HG02973 (cell line): ENCODE measurements around the gene TNFAIP8L1.
A peak's percentile ranks its signal among the peaks of the same experiment; 100 is the strongest.
"Not testable (repeated sequence)": the region's sequence is repeated elsewhere in the genome, so short reads cannot be mapped to it uniquely, and the experiment has no call there.

Experiments
- ATAC-seq: cut with Tn5 transposase; IDR thresholded peaks from one replicate; pipeline ENCODE4 v1.9.1; 2021; ENCODE audit warnings: moderate library complexity; ENCODE audit not compliant: unreplicated experiment

The TNFAIP8L1 gene

DNA sequence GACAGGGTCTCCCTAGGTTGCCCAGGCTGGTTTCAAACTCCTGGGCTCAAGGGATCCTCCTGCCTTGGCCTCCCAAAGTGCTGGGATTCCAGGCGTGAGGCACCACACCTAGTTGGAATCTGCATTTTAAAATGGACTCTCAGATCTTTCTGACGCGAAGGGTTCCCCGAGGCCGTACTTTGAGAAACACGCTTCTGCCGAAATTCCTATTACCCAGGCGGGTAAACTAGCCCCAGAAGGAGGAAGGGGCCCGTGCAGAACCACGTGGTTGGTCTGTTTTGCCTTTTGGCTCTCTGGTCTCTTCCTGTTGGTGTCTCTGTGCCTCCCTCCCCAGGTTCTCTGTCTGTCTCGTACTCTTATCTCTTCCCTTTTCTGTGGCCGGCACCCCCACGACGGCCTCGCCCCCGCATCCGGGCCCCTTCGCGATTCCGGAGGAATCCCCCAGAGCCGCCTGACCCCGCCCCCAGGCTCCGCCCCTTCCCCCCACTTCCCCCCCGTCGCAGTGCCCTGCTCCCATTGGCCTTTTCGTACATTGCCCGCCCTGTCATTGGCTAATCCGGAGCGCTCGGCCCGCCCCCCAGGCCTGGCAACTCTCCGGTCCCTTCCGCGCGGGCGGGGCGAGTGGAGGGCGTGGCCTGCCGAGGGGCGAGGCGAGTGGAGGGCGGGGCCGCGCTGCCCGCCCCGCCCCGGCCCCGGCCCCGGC, at the start of gene TNFAIP8L1:
Gene TNFAIP8L1 (plus strand): TSS at position 689 of the 703 bp plus-strand sequence. CDS start 12,354 bp downstream, outside the sequence.
- peak; percentile 76 for ATAC-seq

- no peak for ATAC-seq
Observed at GRCh38 chr19:4589579-4590410, 49.5 kb upstream of the TNFAIP8L1 start.

- no peak for ATAC-seq
Observed at GRCh38 chr19:4590559-4590958, 48.8 kb upstream of the TNFAIP8L1 start.

DNA sequence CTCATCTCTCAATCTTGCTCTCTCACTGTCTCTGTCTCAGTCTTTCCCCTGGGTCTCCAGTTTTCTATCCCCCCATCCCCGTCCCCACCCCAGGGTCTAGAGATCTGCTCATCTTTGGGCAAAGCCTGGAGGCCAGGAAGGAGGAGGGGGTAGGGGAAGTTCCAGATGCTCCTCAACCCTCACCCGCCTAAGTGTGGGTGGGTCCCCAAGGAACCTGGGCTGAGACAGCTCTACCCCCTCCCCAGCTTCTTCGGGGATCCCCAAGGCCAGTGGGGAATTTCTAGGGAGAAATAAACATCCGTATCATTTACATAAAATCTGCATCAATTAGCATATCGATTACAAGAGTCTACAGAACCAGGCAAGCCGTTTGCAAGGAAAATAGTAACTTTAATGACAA, 48.0 kb upstream of the TNFAIP8L1 start:
- ATAC-seq, result no peak

DNA sequence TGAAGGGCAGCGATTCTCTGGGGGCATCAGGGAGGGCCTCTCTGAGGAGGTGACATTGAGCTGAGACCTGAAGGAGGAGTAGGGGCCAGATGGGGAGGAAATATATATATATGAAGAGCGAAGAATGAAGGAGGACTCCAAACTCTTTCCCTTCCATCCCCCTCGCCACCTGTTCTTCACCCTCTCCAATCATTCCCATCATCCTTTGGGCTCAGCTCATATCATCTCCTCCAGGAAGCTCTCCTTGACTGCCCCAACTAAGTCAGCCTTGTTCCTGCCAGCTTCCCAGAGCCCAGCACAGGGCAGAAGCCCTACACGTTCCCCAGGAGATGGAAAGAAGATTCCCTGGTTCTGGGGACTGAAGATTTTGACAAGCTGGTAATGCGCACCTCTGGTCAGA, 46.9 kb upstream of the TNFAIP8L1 start:
- ATAC-seq, result no peak

DNA sequence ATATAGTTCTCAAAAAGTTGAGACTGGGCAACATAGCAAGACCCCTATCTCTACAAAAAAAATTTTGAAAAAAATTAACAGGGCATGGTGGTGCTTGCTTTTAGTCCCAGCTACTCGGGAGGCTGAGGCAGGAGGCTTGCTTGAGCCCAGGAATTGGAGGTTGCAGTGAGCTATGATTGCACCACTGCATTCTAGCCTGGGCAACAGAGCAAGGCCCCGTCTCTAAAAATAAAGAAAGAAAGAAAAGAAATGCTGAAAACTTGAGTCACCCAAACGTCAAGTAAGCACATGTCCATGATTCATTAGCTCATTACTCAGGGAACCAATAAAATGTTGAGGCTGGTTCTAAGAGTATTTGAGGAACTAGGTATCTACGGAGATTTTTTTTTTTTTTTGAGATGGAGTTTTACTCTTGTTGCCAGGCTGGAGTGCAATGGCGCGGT, 45.9 kb upstream of the TNFAIP8L1 start:
- no peak for ATAC-seq

GRCh38 chr19:4594201-4594600, 45.1 kb upstream of the TNFAIP8L1 start:
- no peak for ATAC-seq

- ATAC-seq, result not testable (repeated sequence)
Observed at GRCh38 chr19:4595158-4595557, 44.2 kb upstream of the TNFAIP8L1 start.

- no peak for ATAC-seq
Observed at GRCh38 chr19:4596033-4596904, 43.0 kb upstream of the TNFAIP8L1 start.

DNA sequence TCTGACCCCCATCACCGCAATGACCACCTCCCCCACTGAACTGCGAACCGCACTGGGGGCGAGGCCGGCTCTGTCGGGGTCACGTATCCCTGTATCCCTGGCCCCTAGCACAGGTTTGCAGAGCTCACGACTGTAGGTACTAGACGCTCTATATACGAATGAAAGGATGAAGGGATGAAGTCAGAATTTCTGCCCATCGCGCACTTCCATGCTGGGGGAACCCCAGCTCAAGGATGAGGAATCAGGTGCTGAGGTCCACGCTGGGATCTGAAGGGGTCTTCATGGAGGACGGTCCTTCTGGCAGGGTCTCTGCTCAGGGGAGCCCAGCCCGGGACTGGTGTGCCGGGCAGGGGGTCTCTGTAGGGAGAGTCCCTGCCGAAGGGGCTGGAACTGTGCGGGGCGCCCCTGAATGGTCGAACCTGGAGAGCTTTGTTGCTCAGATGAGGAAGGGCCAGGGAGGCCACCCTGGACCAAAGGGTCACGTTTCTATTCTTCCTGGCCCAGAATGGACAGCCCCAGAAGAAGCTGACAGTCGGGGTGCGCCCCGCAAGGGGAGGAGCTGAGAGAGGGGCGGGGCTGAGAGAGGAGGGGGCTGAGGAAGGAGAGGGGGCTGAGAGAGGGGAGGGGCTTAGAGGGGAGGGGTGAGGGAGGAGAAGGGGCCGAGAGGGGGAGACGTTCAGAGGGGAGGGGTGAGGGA, 41.9 kb upstream of the TNFAIP8L1 start:
- ATAC-seq, result no peak

- ATAC-seq, result no peak
Observed at GRCh38 chr19:4597975-4598671, 41.2 kb upstream of the TNFAIP8L1 start.

- no peak for ATAC-seq
Observed at GRCh38 chr19:4598712-4599111, 40.6 kb upstream of the TNFAIP8L1 start.

DNA sequence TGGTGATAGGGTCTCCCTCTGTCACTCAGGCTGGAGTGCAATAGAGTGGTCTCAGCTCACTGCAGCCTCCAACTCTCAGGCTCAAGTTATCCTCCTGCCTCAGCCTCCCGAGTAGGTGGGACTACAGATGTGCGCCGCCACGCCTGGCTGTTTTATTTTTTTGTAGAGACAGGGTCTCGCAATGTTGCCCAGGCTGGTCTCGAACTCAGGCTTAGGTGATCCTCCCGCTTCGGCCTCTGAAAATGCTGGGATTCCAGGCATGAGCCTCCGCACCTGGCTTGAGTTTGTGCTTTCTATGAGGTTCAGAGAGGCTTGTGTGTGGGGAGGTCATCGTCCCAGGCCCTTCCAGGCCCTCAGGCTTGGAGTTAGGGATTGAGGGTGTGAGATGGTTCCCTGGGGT, 39.2 kb upstream of the TNFAIP8L1 start:
- ATAC-seq, result no peak

DNA sequence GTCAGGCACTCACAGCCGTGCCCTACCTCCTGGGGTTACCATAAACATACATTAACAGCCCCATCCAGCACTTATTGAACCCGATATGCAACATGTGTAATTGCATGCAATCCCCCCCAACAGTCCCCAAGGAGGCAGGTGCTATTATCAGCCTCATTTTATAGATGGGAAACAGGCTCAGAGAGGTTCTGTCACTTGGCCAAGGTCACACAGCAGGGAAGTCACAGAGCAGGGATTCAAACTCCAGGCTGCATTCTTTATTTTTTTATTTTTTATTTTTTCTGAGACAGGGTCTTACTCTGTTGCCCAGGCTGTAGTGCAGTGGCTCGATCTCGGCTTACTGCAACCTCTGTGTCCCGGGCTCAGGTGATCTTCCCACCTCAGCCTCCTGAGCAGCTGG, 38.4 kb upstream of the TNFAIP8L1 start:
- no peak for ATAC-seq

DNA sequence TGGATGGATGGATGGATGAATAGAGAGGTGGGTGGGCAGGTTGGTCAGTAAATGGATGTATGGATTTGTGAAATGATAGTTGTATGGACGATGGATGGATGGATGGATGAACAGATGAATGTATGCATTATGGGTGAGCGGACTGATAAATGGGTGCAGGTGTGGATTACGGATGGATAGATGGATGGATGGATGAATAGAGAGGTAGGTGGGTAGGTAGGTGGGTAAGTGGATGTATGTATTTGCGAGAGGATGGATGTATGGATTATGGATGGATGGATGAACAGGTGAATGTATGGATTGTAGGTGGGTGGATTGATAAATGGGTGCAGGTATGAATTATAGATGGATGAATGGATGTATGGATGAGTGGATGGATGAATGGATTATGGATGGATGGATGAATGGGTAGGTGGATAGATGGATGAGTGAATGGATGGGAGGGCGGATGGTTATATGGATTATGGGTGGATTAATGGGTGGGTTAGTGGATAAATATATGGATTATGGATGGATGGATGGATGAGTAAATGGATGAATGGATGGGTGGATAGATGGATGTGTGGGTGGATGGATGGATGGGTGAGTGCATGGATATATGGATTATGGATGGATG, 37.0 kb upstream of the TNFAIP8L1 start:
- ATAC-seq, result no peak

GRCh38 chr19:4602915-4603314, 36.4 kb upstream of the TNFAIP8L1 start:
- ATAC-seq, result no peak

DNA sequence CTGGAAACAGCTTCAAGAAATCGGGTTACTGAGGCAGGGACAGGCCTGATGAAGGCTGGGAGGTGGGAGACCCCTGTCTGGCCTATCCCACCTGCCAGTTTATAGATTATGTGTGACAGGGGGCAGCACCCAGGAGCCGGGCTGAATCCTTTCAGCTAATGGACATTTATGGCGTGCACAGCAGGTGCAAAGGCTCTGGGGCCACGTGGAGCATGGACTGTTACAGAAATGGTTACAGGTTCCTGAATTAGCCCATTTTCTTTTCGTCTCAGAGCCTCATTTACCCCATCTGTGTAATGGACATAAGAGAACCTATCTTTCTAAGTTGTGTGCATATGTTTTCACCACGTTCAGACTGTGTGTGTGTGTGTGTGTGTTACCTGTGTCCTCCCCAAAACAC, 34.4 kb upstream of the TNFAIP8L1 start:
- no peak for ATAC-seq

DNA sequence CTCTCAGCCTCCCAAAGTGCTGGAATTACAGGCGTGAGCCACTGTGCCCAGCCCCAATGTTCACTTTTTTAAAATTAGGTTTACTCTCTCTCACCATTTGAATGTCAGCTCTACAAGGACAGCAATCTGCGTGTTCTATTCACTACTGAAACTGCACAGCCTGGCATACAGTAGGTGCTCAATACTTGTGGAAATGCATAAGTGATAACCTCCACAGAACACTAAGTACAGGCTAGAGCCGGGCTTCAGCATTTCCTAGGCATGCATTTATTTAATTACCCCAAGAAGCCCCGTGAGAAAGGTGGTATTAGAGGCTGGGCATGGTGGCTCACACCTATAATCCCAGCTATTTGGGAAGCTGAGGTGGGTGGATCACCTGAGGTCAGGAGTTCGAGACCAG, 33.1 kb upstream of the TNFAIP8L1 start:
- no peak for ATAC-seq

DNA sequence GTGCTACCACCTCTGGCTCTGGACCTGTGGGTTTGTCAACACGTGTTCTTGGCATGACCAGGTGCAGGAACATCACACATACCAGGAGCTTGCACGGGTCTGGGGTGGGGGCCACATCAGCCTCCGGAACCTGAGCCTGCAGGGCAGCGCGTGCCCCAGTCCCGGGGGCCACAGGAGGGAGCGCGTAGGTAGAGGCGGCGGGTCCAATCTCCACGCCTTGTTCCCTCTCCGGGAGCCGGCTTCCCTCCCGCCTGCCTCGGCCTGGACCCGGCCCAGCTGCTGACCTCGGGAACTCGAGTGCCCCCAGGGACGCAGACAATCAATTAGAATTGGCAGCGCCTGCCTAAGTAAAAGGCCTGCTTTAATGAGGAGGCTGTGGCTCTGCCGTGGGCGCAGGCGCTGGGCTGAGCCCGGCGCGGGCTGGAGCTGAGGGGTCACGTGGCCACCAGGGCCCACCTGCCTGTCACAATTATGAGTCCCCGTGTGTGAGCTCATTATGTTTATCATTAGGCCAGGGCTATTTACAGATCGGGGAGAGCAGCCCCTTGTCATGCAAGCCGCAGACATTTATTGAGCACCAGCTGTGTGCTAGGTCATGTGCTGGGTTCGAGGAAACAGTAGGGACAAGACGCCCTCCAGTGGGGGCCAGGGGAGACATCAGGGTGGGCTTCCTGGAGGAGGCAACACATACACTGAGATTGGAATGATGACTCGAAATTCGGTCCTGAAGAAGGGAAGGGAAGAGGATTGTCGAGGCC, 32.2 kb upstream of the TNFAIP8L1 start:
- ATAC-seq, result no peak
